ENCODE measurements around the gene FGA.

DNA sequence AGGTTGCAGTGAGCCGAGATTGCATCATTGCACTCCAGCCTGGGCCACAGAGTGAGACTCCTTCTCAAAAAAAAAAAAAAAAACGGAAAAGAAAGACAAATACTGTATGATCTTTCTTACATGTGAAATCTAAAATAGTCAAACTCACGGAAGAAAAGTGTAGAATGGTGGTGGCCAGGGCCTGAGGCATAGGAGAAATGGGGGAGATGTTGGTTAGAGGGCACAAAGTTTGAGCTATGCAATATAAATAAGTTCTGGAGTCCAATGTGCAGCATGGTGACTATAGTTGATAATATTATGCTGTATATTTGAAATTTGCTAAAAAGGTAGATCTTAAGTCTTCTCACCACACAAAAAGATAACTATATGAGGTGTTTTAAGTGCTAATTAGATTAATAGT, 1.3 kb upstream of the FGA start:
- TF ChIP-seq, protein P1, sequence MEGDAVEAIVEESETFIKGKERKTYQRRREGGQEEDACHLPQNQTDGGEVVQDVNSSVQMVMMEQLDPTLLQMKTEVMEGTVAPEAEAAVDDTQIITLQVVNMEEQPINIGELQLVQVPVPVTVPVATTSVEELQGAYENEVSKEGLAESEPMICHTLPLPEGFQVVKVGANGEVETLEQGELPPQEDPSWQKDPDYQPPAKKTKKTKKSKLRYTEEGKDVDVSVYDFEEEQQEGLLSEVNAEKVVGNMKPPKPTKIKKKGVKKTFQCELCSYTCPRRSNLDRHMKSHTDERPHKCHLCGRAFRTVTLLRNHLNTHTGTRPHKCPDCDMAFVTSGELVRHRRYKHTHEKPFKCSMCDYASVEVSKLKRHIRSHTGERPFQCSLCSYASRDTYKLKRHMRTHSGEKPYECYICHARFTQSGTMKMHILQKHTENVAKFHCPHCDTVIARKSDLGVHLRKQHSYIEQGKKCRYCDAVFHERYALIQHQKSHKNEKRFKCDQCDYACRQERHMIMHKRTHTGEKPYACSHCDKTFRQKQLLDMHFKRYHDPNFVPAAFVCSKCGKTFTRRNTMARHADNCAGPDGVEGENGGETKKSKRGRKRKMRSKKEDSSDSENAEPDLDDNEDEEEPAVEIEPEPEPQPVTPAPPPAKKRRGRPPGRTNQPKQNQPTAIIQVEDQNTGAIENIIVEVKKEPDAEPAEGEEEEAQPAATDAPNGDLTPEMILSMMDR (IDR thresholded peaks at IDR 0.05 in 2 of 3, conservative IDR thresholded peaks at IDR 0.05 in 1 of 3; ENCODE audit: borderline replicate concordance in 1 of 3, insufficient read depth in 1 of 3, low read depth in 2 of 3, low read length in 2 of 3), result no peak
- TF ChIP-seq CEBPB (IDR thresholded peaks at IDR 0.05; ENCODE audit: low read depth) (no peak), POLR2A (IDR thresholded peaks at IDR 0.05; ENCODE audit: borderline replicate concordance, extremely low read depth, insufficient read depth, insufficient read length) (no peak), MAX (IDR thresholded peaks at IDR 0.05) (no peak), EZH2 (IDR thresholded peaks at IDR 0.05) (no peak)
- TF ChIP-seq, protein P2, sequence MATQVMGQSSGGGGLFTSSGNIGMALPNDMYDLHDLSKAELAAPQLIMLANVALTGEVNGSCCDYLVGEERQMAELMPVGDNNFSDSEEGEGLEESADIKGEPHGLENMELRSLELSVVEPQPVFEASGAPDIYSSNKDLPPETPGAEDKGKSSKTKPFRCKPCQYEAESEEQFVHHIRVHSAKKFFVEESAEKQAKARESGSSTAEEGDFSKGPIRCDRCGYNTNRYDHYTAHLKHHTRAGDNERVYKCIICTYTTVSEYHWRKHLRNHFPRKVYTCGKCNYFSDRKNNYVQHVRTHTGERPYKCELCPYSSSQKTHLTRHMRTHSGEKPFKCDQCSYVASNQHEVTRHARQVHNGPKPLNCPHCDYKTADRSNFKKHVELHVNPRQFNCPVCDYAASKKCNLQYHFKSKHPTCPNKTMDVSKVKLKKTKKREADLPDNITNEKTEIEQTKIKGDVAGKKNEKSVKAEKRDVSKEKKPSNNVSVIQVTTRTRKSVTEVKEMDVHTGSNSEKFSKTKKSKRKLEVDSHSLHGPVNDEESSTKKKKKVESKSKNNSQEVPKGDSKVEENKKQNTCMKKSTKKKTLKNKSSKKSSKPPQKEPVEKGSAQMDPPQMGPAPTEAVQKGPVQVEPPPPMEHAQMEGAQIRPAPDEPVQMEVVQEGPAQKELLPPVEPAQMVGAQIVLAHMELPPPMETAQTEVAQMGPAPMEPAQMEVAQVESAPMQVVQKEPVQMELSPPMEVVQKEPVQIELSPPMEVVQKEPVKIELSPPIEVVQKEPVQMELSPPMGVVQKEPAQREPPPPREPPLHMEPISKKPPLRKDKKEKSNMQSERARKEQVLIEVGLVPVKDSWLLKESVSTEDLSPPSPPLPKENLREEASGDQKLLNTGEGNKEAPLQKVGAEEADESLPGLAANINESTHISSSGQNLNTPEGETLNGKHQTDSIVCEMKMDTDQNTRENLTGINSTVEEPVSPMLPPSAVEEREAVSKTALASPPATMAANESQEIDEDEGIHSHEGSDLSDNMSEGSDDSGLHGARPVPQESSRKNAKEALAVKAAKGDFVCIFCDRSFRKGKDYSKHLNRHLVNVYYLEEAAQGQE (IDR thresholded peaks at IDR 0.05; ENCODE audit: low read depth), result no peak
